ENCODE data around the gene LRTM2. TPM values are rescaled to one million over a fixed set of nuclear protein-coding genes. Genes with fewer than 3 reads are reported as not detected.

Gene LRTM2
- total RNA-seq, 2 experiments from 2014 or later, result not detected

- intact Hi-C loops (cut with micrococcal nuclease; ENCODE audit: unreplicated experiment), result loop anchor here (1.0 to 10.0 kb wide), 3 partner anchors 138 to 494 kb away; no protein-coding TSS in a partner anchor
- Histone ChIP-seq H4K20me1 (ENCODE audit: insufficient read depth, low read length) (no peaks in the 10 kb centered on the region), H2AFZ (ENCODE audit: low read length) (peak overlapping the region; percentile 32; the same call in 1 of the 2 replicates), H3K4me1 (ENCODE audit: insufficient read depth, low read length, poor library complexity, severe bottlenecking) (peaks cover 21% of the 10 kb centered on the region), H3K9me3 (ENCODE audit: low read length) (no peaks in the 10 kb centered on the region), H3K27ac (ENCODE audit: low read depth, low read length, poor library complexity, severe bottlenecking) (peak overlapping the region; percentile 7), H3K9me2 (ENCODE audit: insufficient read depth, low read length) (no peaks in the 10 kb centered on the region), H3K79me2 (ENCODE audit: insufficient read depth, low read depth, low read length) (no peaks in the 10 kb centered on the region), H3K36me3 (ENCODE audit: insufficient read depth, low read length) (peaks cover 13% of the 10 kb centered on the region; the same call in 1 of the 2 replicates), H3K4me2 (ENCODE audit: low read length) (peak overlapping the region; percentile 35), H3K4me3 (ENCODE audit: low read depth, low read length, poor library complexity, severe bottlenecking) (no peak overlapping the region)
- TF ChIP-seq EZH2phosphoT487 (IDR thresholded peaks at IDR 0.05; ENCODE audit: borderline replicate concordance, low read depth, low read length) (no peak), CTCF (conservative IDR thresholded peaks at IDR 0.05; ENCODE audit: low read length) (peak; percentile 95)
- POLR2A ChIA-PET, result interaction anchor here (0.6 to 2.1 kb wide), 6 partner anchors 12 to 138 kb away, joined by 3 to 6 read pairs (median 3); no protein-coding TSS in a partner anchor
- DNase-seq (ENCODE audit: low spot score), result peak; percentile 78
- no TSS peak for BruUV-seq (replicated peaks)
- CTCF ChIA-PET (ENCODE audit: unreplicated experiment), result interaction anchor here (0.6 to 3.0 kb wide), 7 partner anchors 134 to 156 kb away, joined by 3 to 16 read pairs (median 3); no protein-coding TSS in a partner anchor
Observed at GRCh38 chr12:1791104-1791841, 29.1 kb upstream of the LRTM2 start.

- Histone ChIP-seq H3K36me3 (ENCODE audit: insufficient read depth, low read length) (peaks cover 2% of the 10 kb centered on the region; the same call in 1 of the 2 replicates), H3K27ac (ENCODE audit: low read depth, low read length, poor library complexity, severe bottlenecking) (no peak overlapping the region), H3K4me1 (ENCODE audit: insufficient read depth, low read length, poor library complexity, severe bottlenecking) (peaks cover 31% of the 10 kb centered on the region), H3K9me2 (ENCODE audit: insufficient read depth, low read length) (no peaks in the 10 kb centered on the region), H2AFZ (ENCODE audit: low read length) (no peak overlapping the region), H3K79me2 (ENCODE audit: insufficient read depth, low read depth, low read length) (no peaks in the 10 kb centered on the region), H3K4me3 (ENCODE audit: low read depth, low read length, poor library complexity, severe bottlenecking) (no peak overlapping the region), H4K20me1 (ENCODE audit: insufficient read depth, low read length) (no peaks in the 10 kb centered on the region), H3K9me3 (ENCODE audit: low read length) (no peaks in the 10 kb centered on the region), H3K4me2 (ENCODE audit: low read length) (no peak overlapping the region)
- TF ChIP-seq CTCF (conservative IDR thresholded peaks at IDR 0.05; ENCODE audit: low read length) (no peak), EZH2phosphoT487 (IDR thresholded peaks at IDR 0.05; ENCODE audit: borderline replicate concordance, low read depth, low read length) (no peak)
- no peak for DNase-seq (ENCODE audit: low spot score)
- no TSS peak for BruUV-seq (replicated peaks)
- POLR2A ChIA-PET, result interaction anchor here (0.8 to 2.1 kb wide), 2 partner anchors 105 to 143 kb away, joined by 4 to 6 read pairs; no protein-coding TSS in a partner anchor
- intact Hi-C loops (cut with micrococcal nuclease; ENCODE audit: unreplicated experiment), result loop anchor here (10.0 kb wide), 1 partner anchor 492 kb away; no protein-coding TSS in a partner anchor
- CTCF ChIA-PET (ENCODE audit: unreplicated experiment), result interaction anchor here (3.0 kb wide), 1 partner anchor 139 kb away, joined by 16 read pairs; no protein-coding TSS in a partner anchor
Observed at GRCh38 chr12:1792406-1792805, 28.0 kb upstream of the LRTM2 start.
